ENCODE measurements around the gene CC2D1A.

DNA sequence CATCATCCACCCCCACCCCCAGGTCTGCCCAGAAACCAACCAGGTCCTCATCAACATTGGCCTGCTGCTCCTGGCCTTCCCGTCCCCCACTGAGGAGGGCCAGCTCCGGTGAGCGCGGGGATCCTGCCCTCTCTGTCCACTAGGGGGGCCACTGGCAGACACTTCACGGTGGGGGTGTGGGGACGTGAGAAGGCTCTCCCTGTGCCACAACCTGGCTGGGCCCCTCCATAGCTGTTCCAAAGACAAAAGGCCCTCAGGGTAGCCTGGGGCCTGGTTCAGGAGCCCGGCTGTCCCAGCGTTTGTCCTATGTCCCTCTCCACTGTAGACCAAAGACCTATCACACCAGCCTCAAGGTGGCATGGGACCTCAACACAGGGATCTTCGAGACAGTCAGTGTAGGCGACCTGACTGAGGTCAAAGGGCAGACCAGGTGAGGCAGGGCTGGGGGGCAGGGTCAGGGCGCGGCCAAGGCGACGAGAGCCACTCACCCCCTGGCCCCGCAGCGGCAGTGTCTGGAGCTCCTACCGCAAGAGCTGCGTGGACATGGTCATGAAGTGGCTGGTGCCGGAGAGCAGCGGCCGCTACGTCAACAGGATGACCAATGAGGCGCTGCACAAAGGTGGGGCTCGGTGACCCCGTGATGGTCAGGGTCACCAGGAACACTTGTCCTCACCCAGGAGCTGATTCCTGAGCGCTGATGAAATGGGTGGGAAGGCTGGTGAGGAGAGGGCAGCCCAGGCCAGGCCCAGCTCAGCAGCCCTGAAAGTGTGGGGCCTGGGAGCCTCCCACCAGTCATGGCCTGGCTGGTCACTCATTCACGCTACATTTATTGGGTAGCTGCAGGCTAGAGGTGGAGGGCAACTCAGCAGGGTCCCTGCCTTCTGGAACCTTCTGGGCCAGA lies 54.2 kb downstream of the CC2D1A start:
- TF ChIP-seq, protein P1, sequence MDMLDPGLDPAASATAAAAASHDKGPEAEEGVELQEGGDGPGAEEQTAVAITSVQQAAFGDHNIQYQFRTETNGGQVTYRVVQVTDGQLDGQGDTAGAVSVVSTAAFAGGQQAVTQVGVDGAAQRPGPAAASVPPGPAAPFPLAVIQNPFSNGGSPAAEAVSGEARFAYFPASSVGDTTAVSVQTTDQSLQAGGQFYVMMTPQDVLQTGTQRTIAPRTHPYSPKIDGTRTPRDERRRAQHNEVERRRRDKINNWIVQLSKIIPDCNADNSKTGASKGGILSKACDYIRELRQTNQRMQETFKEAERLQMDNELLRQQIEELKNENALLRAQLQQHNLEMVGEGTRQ (IDR thresholded peaks at IDR 0.05; ENCODE audit: borderline replicate concordance, low read depth, low read length) = no peak
- TF ChIP-seq, protein P2, sequence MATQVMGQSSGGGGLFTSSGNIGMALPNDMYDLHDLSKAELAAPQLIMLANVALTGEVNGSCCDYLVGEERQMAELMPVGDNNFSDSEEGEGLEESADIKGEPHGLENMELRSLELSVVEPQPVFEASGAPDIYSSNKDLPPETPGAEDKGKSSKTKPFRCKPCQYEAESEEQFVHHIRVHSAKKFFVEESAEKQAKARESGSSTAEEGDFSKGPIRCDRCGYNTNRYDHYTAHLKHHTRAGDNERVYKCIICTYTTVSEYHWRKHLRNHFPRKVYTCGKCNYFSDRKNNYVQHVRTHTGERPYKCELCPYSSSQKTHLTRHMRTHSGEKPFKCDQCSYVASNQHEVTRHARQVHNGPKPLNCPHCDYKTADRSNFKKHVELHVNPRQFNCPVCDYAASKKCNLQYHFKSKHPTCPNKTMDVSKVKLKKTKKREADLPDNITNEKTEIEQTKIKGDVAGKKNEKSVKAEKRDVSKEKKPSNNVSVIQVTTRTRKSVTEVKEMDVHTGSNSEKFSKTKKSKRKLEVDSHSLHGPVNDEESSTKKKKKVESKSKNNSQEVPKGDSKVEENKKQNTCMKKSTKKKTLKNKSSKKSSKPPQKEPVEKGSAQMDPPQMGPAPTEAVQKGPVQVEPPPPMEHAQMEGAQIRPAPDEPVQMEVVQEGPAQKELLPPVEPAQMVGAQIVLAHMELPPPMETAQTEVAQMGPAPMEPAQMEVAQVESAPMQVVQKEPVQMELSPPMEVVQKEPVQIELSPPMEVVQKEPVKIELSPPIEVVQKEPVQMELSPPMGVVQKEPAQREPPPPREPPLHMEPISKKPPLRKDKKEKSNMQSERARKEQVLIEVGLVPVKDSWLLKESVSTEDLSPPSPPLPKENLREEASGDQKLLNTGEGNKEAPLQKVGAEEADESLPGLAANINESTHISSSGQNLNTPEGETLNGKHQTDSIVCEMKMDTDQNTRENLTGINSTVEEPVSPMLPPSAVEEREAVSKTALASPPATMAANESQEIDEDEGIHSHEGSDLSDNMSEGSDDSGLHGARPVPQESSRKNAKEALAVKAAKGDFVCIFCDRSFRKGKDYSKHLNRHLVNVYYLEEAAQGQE (IDR thresholded peaks at IDR 0.05; ENCODE audit: low read depth, low read length) = no peak
- no peak for TF ChIP-seq GABPA (IDR thresholded peaks at IDR 0.05; ENCODE audit: low read depth)
- TF ChIP-seq POLR2AphosphoS5 (IDR thresholded peaks at IDR 0.05; ENCODE audit: low read depth, low read length) = no peak
- peak; percentile 42 for TF ChIP-seq CTCF (IDR thresholded peaks at IDR 0.05)
- no peak for TF ChIP-seq JUND (IDR thresholded peaks at IDR 0.05)
- TF ChIP-seq PBX3 (IDR thresholded peaks at IDR 0.05) = no peak
- no peak for TF ChIP-seq MAX (IDR thresholded peaks at IDR 0.05; ENCODE audit: low read depth)
- peak; percentile 11; the same call in 1 of the 2 replicates for TF ChIP-seq SMC3 (IDR thresholded peaks at IDR 0.05; ENCODE audit: low read depth, low read length)
- no peak for TF ChIP-seq RCOR1 (IDR thresholded peaks at IDR 0.05; ENCODE audit: low read length)
- TF ChIP-seq CHD2 (IDR thresholded peaks at IDR 0.05; ENCODE audit: low read length, partially characterized antibody) = no peak
- TF ChIP-seq SIN3A (IDR thresholded peaks at IDR 0.05; ENCODE audit: borderline replicate concordance, low read depth, low read length) = no peak
